Measurements from ENCODE around the gene DLX3.
A peak's percentile ranks its signal among the peaks of the same experiment; 100 is the strongest.

DLX3 gene

DNA sequence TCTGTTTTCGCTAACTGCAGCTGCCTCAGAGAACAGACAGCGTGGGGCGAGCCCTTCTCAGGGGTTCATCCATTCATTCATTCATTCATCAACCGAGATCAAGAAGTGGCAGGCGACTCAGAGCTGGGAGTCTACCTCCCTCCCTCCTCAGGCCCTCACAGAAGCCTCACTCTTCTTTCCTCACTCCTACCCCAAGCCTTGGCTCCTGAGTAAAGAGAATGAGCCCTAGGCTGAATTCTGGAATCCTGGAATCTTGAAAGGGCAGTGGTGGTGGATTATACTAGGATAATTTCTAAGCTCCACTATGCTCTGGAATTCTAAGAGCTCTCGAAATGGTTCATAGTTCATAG, 2.3 kb upstream of the DLX3 start:
- ATAC-seq (ENCODE audit: low read depth) (no peak; the same call in 2 of the 3 replicates), DNase-seq (ENCODE audit: low spot score) (no peak)
- peaks cover 10% of the 10 kb centered on the region for H3K4me1 ChIP-seq (ENCODE audit: insufficient read depth, poor library complexity, severe bottlenecking)
- H3K27ac ChIP-seq (ENCODE audit: poor library complexity, severe bottlenecking), result no peak overlapping the region
- TF ChIP-seq, protein P1, sequence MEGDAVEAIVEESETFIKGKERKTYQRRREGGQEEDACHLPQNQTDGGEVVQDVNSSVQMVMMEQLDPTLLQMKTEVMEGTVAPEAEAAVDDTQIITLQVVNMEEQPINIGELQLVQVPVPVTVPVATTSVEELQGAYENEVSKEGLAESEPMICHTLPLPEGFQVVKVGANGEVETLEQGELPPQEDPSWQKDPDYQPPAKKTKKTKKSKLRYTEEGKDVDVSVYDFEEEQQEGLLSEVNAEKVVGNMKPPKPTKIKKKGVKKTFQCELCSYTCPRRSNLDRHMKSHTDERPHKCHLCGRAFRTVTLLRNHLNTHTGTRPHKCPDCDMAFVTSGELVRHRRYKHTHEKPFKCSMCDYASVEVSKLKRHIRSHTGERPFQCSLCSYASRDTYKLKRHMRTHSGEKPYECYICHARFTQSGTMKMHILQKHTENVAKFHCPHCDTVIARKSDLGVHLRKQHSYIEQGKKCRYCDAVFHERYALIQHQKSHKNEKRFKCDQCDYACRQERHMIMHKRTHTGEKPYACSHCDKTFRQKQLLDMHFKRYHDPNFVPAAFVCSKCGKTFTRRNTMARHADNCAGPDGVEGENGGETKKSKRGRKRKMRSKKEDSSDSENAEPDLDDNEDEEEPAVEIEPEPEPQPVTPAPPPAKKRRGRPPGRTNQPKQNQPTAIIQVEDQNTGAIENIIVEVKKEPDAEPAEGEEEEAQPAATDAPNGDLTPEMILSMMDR (IDR thresholded peaks at IDR 0.05; ENCODE audit: poor library complexity, severe bottlenecking), result no peak
- H3K9me3 ChIP-seq (ENCODE audit: severe bottlenecking), result no peaks in the 10 kb centered on the region
- H3K27me3 ChIP-seq (ENCODE audit: insufficient read depth, poor library complexity, severe bottlenecking), result peaks cover 10% of the 10 kb centered on the region
- no peak overlapping the region for H3K4me3 ChIP-seq (ENCODE audit: severe bottlenecking)
- H3K36me3 ChIP-seq (ENCODE audit: low read depth), result no peaks in the 10 kb centered on the region

DNA sequence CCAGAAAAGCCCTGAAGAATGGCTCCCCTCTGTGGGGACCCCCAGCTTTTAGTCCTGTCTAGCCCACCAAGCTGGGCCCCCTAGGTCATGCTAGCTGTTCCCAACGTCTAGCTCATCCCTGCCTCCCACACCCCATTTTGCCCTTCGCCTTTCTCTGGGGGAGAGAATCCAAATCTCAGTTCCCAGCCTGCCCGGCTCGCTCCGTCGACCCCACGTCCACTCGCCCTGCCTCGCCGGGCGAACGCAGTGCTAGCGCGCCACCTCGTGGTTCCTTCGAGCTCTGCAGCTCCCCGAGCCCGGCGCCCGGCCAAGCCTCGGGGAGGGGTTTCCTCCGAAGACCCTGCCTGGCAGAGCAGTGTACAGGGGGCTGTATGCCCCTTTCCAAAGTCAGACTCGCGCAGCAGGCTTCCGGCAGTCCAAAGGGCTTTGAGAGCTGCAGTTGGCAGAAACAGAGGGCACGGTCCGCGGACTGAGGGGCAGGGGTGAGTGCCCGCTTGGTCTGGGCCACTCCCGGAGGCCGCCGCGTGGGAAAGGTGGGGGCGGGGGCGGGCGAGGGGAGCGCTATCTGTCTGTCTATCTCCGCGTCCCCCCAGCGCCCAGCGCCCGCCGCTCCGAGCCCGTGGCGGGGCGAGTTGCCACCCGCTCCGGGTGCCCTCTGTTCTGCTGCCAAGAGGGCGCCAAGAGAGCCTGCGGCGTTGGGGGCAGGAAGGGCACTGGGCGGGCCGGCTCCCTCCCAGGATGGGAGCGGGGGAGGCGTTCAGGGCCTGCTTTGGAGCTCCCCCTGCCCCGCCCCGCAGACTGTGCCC, 1.7 kb upstream of the DLX3 start:
- H3K9me3 ChIP-seq (ENCODE audit: severe bottlenecking), result no peaks in the 10 kb centered on the region
- no peaks in the 10 kb centered on the region for H3K36me3 ChIP-seq (ENCODE audit: low read depth)
- no peak overlapping the region for H3K27ac ChIP-seq (ENCODE audit: poor library complexity, severe bottlenecking)
- H3K4me1 ChIP-seq (ENCODE audit: insufficient read depth, poor library complexity, severe bottlenecking), result peaks cover 10% of the 10 kb centered on the region
- no peak for DNase-seq (ENCODE audit: low spot score)
- H3K4me3 ChIP-seq (ENCODE audit: severe bottlenecking), result peak overlapping the region; percentile 26
- peak; percentile 22; the same call in 2 of the 3 replicates for ATAC-seq (ENCODE audit: low read depth)
- peaks cover 10% of the 10 kb centered on the region for H3K27me3 ChIP-seq (ENCODE audit: insufficient read depth, poor library complexity, severe bottlenecking)
- TF ChIP-seq, protein P1 (IDR thresholded peaks at IDR 0.05; ENCODE audit: poor library complexity, severe bottlenecking), result peak; percentile 96

DNA sequence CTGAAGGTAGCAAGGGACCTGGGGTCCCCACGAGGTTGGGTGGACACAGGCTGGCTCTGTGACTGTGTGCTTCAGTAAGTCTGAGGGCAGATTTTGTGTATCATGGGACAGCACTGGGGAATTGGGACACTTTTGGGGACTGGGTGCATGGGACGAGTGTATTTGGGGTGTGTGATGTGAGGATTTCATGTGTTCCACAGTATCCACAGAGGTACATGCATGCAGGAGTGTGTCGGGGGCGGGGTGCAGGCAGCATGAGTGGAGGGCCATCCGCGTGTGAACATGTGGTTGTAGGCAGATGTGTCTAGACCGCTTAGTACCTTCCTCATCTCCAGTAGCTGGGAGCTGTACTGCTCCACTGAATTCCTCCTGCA, 1.1 kb upstream of the DLX3 start:
- Histone ChIP-seq H3K9me3 (ENCODE audit: severe bottlenecking) (no peaks in the 10 kb centered on the region), H3K36me3 (ENCODE audit: low read depth) (no peaks in the 10 kb centered on the region), H3K27ac (ENCODE audit: poor library complexity, severe bottlenecking) (no peak overlapping the region), H3K27me3 (ENCODE audit: insufficient read depth, poor library complexity, severe bottlenecking) (peaks cover 10% of the 10 kb centered on the region), H3K4me1 (ENCODE audit: insufficient read depth, poor library complexity, severe bottlenecking) (peaks cover 10% of the 10 kb centered on the region), H3K4me3 (ENCODE audit: severe bottlenecking) (no peak overlapping the region)
- ATAC-seq (ENCODE audit: low read depth) (no peak), DNase-seq (ENCODE audit: low spot score) (no peak)
- TF ChIP-seq, protein P1 (IDR thresholded peaks at IDR 0.05; ENCODE audit: poor library complexity, severe bottlenecking), result no peak

DNA sequence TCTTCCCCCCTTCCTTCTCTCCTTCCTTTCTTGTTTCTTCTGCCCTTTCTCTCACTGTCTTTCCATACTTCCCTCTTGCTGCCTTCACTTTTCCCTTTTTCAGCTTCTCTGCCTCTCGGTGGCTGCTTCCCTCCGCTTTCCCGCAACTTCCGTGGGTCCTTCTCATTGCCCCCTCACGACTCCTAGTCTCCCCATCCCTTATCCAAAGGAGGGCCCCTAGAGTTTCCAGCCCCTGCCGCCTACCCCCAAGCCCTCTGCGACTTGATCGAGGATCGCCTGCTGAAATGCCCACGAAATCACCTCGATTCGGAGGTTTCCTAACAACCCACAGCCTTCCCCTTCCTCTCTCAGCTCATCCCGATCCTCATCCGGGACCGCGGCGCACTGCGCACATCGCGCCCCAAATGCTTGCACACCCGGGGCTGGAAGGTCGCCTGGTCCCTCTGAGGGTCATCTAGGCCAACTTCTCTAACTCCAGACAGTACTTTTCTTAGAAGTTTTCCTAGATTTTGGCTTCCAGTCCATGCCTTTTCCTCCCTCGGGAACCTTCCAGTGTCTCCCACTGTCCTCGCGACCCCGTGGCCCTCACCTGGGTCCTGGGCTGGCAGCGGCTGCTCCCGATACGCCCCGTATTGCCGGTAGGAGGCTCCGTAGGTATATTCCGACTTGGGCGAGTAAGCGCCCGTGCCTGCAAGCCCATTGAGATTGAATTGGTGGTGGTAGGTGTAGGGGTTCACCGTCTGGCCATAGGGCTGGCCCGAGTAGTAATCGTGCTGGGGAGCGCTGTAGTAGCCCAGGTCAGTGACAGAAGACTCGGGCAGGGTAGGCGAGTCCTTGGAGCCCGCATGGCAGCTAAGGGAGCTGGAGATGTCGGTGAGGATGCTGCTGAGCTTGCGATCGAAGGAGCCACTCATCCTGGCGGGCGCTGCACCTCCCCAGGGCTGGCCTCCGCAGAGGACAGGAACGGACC, 654 bp downstream of the DLX3 start:
- peak overlapping the region; percentile 44 for H3K4me3 ChIP-seq (ENCODE audit: severe bottlenecking)
- H3K9me3 ChIP-seq (ENCODE audit: severe bottlenecking), result no peaks in the 10 kb centered on the region
- peaks cover 10% of the 10 kb centered on the region for H3K27me3 ChIP-seq (ENCODE audit: insufficient read depth, poor library complexity, severe bottlenecking)
- DNase-seq (ENCODE audit: low spot score) (no peak), ATAC-seq (ENCODE audit: low read depth) (peak; percentile 22)
- no peaks in the 10 kb centered on the region for H3K36me3 ChIP-seq (ENCODE audit: low read depth)
- TF ChIP-seq, protein P1 (IDR thresholded peaks at IDR 0.05; ENCODE audit: poor library complexity, severe bottlenecking), result no peak
- H3K4me1 ChIP-seq (ENCODE audit: insufficient read depth, poor library complexity, severe bottlenecking), result peaks cover 10% of the 10 kb centered on the region
- no peak overlapping the region for H3K27ac ChIP-seq (ENCODE audit: poor library complexity, severe bottlenecking)

Data from RWPE2 (cell line).